HG03159 (cell line): ENCODE data around the gene CCDC177.

Experiments
- ATAC-seq: cut with Tn5 transposase; IDR thresholded peaks from one replicate; pipeline ENCODE4 v1.9.1; 2021; ENCODE audit warnings: mild to moderate bottlenecking, moderate library complexity; ENCODE audit not compliant: unreplicated experiment

CCDC177 gene

DNA sequence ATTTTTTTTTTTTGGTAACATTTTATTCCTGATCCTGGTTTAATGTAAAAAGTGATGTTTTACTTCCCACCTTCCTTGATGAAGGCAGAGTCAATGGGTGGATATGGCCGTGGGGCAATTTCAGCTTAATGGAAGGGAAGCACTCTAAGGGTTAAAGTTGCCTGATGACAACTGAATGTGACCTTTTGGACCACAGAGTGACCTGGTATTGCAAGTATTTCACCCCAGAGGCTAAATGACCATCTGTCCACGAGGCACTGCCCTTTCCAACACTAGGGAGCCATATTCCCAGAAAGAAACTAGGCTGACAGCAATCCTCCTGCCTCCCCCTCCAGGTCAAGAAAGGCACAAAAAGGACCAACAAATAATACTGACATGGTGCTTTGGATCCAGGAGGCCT, 4.8 kb downstream of the CCDC177 start:
- no peak for ATAC-seq

DNA sequence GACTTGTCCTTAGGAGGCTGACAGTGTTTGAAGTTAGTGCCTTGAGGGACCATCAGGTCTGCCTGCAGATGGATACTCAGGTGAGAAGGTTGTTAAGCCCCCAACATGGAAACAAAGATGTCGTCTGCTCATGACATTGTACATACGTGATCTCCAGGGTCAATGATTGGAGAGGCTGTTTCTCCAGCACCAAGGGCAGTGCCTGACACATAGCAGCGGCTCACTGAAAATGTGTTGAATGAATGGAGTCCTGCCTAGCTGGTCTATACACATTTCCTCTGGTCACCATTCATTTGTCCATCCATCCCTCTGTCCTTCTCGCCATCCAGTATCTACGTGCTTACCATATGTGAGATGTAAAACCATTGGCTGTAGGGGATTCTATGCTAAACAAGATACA, 7.1 kb downstream of the CCDC177 start:
- no peak for ATAC-seq

DNA sequence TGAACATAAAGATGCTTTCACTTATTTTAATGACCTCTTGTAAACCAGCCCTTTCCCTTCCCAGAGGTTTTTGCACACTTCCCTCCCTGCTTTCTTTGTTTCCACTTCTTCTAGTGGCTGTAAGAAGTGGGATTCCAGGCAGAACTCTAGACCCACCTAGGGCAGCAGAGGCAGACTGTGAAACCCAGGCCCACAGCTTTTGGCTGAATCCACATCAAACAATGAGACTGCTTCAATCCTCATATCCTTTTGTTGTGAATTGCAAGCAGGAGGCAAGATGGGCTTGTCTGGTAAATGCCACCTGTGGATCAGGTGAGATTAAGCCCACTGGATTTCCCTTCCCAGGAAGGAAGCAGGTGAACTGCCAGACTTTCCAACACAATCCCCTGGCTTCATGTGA, 12.8 kb downstream of the CCDC177 start:
- ATAC-seq, result no peak

DNA sequence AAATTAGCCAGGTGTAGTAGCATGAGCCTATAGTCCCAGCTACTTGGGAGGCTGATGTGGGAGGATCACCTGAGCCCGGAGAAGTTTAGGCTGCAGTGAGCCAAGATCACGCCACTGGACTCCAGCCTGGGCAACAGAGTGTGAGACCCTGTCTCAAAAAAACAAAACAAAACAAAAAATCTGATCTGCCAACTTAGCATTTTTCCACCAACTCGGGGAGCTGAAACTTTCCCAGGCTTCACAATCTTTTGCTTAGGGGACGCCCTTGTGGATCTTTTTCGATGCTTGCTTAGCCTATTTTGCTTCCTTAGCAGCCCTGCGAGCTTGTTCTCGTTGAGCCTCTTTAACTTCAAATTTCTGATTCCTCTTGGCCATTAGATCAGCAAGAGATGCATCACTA, 13.8 kb downstream of the CCDC177 start:
- ATAC-seq, result no peak

DNA sequence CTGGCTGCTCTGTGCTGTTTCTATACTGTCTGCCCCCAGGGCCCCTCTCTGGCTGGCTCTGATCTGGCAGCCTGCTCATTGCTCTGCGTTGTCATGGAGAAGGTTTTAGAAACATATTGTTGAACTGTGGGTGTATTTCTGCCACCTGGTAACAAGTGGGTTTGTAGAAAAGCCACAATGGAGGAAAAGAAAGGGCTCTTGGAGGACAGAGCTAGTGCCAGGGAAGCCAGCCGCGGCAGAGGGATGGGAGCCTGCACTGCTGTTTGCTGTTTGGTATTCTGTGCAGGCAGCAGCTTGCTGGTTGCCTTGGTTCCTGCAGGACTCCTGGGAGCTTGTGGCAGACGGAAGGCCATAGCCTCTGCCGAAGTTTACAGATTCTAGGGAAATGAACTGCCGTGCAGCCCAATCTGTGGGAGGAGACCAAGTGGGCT, 15.1 kb downstream of the CCDC177 start:
- no peak for ATAC-seq

DNA sequence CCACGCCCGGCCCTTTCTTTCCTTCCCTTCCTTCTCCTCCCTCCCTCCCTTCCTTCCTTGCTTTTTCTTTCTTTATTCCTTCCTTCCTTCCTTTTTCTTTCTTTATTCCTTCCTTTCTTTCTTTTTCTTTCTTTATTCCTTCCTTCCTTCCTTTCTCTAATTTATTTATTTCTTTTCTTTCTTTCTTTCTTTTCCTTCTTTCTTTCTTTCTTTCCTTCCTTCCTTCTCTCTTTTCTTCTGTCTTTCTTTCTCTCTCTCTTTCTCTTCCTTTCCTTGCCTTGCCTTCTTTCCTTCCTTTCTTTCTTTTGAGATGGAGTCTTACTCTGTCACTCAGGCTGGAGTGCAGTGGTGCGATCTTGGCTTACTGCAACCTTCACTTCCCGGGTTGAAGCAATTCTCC, 15.9 kb downstream of the CCDC177 start:
- ATAC-seq, result no peak

DNA sequence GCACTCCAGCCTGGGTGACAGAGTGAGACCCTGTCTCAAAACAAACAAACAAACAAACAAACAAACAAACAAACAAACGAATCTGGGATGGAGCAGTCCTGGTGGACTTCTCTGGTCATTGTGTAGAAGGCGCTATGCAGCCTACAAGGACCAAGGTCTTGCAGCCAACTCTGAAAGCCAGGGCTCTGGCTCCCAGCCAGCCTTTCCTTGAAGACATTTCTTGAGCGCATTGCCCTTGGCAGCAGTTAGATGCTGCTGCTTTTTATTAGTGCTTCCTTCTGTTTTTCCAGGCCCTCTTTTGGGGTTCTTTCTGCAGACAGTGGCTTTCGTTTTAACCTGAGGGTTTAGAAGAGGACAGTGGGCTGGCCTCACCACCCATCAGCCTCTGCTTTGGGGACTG, 20.2 kb downstream of the CCDC177 start:
- no peak for ATAC-seq

DNA sequence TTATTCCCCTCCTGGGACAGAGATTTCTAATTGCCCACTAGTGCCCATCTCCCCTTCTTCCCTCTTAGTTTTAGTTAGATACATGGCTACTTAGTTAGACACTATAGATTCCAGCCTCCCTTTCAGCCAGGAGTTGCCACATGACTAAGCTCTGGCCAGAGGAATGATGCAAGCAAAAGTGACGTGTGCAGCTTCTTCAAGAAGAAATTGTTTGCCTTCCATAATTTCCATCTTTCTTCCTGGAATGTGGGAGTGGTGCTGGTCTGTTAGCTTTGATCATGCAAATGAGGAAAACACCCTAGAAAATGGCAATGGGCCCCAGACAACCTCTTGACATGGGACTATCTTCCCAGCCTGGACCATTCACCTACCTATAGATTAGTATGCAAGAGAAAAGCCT, 21.4 kb downstream of the CCDC177 start:
- no peak for ATAC-seq

DNA sequence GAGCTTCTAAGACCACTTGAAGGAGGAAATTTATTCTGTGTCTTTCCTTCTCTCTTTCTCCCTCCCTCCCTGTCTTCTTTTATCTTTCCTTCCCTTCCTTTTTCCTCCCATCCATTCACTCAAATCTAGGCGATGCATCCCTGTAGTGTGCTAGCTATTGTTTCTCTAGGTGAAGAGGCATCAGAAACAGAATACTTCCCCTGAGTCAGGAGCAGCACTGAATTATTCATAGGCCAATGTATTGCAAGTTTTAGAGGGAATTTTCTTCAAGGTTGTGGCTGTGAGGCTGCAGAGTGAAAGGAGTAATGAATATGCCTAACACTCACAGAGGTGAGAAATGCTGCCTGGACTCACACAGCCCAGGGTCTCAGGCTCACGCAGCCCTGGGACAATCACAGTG, 23.2 kb downstream of the CCDC177 start:
- no peak for ATAC-seq

DNA sequence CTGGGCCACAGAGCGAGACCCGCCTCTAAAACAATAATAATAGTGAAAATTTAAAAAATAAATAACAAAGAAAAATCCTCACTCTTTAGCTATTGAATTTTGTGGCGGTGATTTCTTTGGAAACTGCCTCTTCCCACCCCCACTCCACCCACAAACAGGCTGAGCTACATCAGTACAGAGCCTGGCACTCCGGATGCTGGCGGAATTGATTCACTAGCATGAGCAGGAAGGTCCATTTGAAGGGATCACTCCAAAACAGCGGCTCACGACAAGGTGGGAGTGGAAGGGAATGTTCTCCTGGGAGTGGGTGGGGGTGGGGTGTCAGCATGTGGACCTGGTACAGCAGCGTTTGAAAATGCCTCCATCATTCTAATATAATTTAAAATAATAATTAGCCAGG, 26.1 kb downstream of the CCDC177 start:
- no peak for ATAC-seq

DNA sequence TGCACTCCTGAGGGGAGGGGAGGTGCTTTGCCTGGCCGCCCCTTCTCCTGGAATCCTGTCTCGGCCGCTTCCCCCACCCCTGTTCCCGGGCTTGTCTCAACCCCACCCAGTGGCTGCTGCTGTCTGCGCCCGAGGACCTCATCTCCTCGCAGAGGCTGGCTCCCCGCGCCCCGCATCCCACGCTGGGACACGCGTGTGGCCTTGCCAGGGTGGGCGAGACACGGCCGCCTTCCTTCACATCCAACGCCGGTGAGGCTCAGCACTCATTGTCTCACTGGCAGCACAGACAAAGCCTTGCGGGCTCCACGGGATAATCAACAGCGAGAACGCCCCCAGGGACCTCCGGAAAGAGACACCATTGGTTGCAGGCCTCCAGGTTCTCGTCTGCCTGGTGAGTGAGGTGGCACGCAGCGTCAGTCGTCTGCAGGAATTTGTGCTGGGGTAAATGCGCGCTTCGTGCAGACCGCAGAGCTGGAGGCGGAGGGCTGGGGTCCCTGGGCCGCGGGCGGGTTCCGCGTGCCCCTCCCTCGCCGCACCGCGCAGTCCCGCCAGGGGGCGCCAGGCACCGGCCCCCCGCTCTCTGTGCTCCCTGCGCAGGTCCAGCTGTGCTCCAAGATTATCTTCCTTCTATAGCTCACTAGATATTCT, 26.8 kb downstream of the CCDC177 start:
- no peak for ATAC-seq

DNA sequence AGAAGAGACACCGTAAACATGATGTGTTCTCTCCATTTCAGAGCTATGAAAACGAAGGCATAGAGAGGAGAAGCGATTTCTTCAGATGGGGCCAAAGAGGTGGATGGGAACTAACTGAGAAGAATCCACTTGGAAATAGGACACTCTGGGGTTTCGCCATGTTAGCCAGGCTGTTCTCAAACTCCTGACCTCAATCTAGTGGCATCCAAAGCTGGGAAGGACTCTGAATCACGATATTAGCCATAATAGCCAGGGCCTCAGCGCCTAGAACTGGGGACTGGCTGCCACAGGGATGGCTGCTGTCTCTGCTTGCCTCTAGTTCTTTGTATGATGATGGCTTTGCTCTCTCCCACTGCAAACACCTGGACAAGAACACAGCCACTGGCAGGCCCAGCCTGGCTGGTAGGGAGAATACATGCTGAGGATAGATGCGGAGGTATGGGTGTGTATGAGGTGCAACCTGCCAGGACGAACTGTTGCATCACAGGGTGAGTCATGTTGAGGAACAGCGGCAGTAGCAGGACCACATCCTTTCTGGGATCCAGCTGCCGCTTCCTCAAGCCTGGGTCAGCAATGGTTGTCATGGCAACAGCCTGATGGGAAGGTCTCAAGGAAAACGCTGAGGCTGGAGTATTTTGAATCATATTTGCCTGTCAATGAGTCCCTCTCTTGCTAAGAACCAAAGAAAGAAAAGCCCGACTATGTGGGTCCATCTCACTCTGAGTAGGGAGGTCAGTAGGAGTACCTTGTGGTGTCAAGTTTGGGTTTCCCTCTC, 31.1 kb downstream of the CCDC177 start:
- ATAC-seq, result no peak

DNA sequence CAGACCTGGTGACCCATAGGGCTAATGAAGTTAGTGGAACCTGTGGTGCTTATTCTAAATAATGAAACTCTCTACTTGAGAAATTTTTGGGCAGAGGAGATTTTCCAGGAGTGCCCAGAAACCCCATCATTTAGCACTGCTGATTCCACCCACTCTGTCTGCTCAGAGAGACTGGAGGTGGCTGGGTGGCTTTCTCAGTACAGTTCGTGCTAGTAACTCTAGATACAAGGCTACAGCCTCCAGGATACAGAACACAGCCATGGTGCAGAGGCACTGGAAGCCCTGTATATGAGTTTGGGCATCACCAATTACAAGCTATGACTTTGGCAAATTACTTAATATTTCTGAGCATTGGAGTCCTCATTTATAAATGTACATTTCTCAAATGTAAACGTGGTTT, 32.4 kb downstream of the CCDC177 start:
- ATAC-seq, result no peak

DNA sequence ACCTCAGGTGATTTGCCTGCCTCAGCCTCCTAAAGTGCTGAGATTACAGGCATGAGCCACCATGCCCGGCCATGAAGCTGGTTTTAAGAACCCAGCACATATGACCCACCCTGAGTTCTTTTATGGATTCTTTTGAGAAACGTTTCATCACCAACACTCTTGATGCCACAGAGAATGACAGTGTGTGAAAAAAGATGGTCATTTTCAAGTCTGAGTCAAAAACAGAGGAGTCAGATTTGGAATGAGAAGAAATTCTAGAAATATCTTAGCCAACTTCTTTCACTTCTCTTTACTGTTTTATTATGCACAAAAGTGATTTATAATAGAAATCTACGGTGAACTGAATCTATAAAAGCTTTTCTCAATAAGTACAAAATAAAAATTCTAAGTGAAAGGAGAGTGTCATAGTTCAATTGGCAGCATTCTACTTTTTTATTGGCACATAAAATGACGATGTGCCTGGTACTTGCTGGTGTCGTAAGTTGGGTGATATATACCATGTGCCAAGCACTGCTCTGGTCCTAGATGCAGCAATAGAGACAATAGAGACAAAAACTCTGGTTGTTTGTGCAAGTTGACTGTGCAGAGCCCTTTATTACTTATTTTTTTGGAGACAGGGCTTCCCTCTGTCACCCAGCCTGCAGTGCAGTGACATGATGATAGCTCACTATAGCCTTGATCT, 33.9 kb downstream of the CCDC177 start:
- ATAC-seq, result no peak

DNA sequence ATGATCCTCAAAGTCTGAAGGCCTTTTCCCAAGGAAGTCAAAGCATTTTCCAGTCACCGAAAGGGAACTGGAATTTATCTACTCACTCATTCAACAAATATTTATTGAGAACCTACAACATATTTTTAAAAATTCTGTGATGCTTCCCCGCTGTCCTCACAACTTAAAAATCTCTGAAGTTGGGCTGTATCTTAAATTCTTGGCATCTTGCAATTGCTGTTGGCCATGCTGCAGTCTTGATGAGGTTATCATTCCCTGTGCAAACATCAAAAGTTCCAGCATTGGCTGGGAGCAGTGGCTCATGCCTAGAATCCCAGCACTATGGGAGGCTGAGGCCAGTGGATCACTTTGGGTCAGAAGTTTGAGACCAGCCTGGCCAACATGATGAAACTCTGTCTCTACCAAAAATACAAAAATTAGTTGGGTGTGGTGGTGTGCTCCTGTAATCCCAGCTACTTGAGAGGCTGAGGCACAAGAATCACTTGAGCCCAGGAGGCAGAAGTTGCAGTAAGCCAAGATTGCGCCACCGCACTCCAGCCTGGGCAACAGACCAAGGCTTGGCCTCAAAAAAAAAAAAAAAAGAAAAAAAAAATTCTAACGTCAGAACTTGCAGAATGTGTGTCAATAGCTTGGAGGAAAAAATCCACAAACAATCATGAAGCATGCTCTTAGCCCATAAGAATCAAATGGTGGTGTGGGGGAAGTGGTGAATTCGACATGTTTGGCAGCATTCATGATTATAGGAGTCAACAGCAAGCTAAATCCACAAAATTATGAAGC, 34.9 kb downstream of the CCDC177 start:
- ATAC-seq, result no peak

DNA sequence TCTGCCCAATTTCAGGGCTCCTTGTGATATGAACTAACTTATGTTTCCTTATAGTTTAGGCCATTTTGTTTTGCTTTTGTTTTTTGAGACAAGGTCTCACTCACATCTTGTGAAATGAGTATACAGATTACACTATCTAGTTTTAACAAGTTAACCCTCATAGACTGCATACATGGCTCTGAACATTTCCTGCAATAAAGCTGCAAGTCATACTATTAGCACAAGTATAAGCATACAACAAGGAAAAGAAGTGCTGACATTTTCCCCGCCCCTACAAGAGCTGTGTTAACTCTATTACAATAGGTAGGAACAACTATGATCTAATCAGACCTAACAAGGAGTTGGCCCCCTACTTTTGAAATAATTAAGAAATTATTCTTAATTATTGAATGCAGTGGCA, 35.9 kb downstream of the CCDC177 start:
- no peak for ATAC-seq

DNA sequence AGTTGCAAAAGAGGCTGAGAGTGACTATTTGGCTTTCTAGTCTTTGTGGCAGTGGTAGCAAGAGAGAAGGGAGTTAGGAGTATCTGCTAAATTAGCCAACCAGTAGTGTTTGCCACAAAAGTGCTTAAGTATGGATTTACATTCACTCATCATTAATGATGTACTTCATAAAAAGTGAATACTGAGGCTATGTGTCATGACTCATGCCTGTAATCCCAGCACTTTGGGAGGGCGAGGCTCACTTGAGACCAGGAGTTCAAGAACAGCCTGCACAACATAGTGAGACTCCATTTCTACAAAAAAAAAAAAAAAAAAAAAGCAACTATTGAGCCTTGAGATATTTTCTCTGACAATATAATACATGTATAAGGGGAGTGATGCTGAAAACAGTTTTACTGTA, 36.8 kb downstream of the CCDC177 start:
- no peak for ATAC-seq

DNA sequence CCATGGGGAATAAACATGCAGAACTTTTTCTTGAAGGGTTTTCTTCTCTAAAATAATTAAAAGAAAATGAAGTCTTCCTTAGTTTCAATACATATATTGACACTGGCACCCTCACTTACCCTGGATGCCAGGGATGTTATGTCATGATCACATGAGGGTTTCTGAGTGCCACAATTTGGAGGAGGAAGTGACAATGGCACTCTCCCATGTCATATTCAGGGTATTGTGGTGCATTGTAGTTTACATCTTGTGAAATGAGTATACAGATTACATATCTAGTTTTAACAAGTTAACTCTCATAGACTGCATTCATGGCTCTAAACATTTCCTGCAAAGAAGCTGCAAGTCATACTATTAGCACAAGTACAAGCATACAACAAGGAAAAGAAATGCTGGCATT, 37.7 kb downstream of the CCDC177 start:
- ATAC-seq, result no peak

DNA sequence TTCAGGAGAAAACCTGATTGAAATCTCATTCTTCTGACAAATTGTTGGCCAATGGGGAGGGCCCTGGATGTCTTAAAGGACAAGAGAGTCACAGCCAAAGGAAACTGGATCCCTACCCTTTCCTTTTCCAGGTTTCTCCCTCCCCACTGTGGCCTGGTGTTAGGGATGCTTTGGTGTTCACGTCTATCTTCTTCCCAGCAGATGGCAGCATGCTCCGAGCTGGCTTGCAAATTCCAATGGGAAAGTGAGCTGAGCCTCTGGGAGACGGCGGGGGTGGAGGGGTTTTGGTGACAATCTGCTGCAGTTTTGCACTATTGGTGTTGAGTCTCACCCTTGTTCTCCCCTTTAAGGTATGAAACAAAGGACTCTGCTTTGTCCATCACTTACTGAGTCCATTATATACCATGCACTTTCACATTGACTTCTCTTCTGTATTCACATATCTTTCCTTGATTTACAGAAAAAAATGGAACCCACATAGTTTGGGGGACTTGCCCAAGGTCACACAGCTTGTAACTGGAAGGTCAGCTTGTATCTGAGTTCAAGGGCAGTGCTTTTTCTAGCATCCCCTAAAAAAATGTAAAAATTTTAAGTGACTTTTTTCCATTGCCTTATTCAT, 39.3 kb downstream of the CCDC177 start:
- ATAC-seq, result no peak

DNA sequence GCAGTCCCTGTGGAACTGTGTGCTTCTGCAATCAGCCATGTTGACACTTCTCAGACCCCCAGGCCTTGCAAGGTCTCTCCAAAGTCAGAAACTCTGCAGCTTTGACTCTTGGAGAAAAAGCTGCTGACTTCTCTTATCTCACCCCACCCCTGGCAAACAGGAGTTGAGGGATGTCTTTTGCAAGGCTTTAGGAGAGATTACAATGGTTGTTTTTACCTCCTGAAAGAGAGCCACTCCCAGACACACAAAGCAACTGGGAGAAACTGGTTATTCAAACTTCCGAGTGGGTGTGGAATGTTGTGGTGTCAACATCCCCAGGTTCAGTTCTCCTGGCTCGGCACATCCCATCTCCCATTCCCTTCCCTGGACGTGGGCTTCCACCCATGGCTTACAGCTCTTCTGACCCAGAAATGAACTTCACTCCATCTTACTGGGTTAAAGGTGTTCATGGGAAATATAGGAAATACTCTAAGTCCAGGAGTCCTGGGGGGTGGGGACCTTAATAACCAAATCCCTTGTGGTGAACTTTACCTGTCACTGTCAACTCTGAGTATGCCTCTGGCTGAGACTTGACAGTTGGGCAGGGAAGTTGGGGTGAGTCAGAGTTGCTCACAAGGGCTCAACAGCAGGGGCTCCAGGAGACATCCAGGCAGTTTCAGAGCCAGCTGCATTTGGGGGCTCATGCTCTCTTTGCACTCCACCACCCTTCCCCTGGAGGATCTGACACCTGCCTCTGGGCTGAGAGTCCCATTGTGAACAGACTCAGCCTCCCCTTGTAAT, 41.9 kb downstream of the CCDC177 start:
- ATAC-seq, result no peak
